K562 (cell line): Measurements from ENCODE around the gene PRDM11. TPM values are rescaled to one million over a fixed set of nuclear protein-coding genes. Genes with fewer than 3 reads are reported as not detected.

Experiments
- ARID1B ChIP-seq: fragments of 450-650 bp; IDR thresholded peaks from 2 replicates; pipeline ENCODE4 v1.6.1; 2016; ENCODE audit warnings: antibody characterized with exemption, mild to moderate bottlenecking, inconsistent platforms
- CGGBP1 ChIP-seq: fragments of 250-450 bp; sonication (Bioruptor Pico); IDR thresholded peaks from 2 replicates; pipeline ENCODE4 v1.9.0; 2021; ENCODE audit warnings: mild to moderate bottlenecking
- CHD1 ChIP-seq: fragments of 200-600 bp; sonication (generic); IDR thresholded peaks from one replicate; pipeline ENCODE4 v1.6.1; 2012; ENCODE audit warnings: mild to moderate bottlenecking, moderate library complexity, low read length, inconsistent platforms
- CREM ChIP-seq: IDR thresholded peaks from 2 replicates; pipeline ENCODE4 v1.6.1; 2014; ENCODE audit warnings: antibody characterized with exemption, low read depth
- ETS2 ChIP-seq: IDR thresholded peaks from 2 replicates; pipeline ENCODE4 v1.6.1; 2016; ENCODE audit warnings: borderline replicate concordance, missing genetic modification characterization, mild to moderate bottlenecking, moderate library complexity, missing compliant biosample characterization; ENCODE audit not compliant: poor library complexity, severe bottlenecking
- GMEB1 ChIP-seq: fragments of 250-450 bp; sonication (Bioruptor Pico); IDR thresholded peaks from 2 replicates; pipeline ENCODE4 v1.4.0; 2020; ENCODE audit warnings: mild to moderate bottlenecking
- HMG20B ChIP-seq: fragments of 250-450 bp; sonication (Bioruptor Pico); IDR thresholded peaks from 2 replicates; pipeline ENCODE4 v1.5.0; 2021; ENCODE audit warnings: mild to moderate bottlenecking
- KLF16 ChIP-seq: IDR thresholded peaks from 2 replicates; pipeline ENCODE4 v1.6.1; 2016; ENCODE audit warnings: antibody characterized with exemption
- RBM34 ChIP-seq: fragments of 200-400 bp; formaldehyde crosslinking; IDR thresholded peaks from 2 replicates; pipeline ENCODE4 v1.6.1; 2018; ENCODE audit warnings: low read length, borderline replicate concordance; ENCODE audit not compliant: insufficient read depth
- SIX5 ChIP-seq, 2 experiments: IDR thresholded peaks; 2 replicates each; pipeline ENCODE4 v1.6.1; 2011; ENCODE audit warnings: low read length in 2 of 2, borderline replicate concordance in 1 of 2, low read depth in 1 of 2, mild to moderate bottlenecking in 1 of 2, moderate library complexity in 1 of 2; ENCODE audit not compliant: insufficient read depth in 1 of 2
- SMAD4 ChIP-seq: fragments of 250-450 bp; sonication (Bioruptor Pico); conservative IDR thresholded peaks from 2 replicates; pipeline ENCODE4 v1.8.0; 2021; ENCODE audit warnings: inconsistent platforms, mild to moderate bottlenecking, moderate library complexity
- XRCC3 ChIP-seq: fragments of 450-650 bp; IDR thresholded peaks from 2 replicates; pipeline ENCODE4 v1.6.1; 2017; ENCODE audit warnings: mild to moderate bottlenecking, moderate library complexity
- ZBTB49 ChIP-seq: sonication (generic); formaldehyde crosslinking; IDR thresholded peaks from 2 replicates; pipeline ENCODE4 v1.8.0; 2022; ENCODE audit warnings: missing genetic modification reagents, mild to moderate bottlenecking, borderline replicate concordance
- ZNF318 ChIP-seq, 2 experiments: fragments of 450-650 bp; IDR thresholded peaks; 2 replicates each; pipeline ENCODE4 v1.6.1; 2016; ENCODE audit warnings: mild to moderate bottlenecking in 2 of 2, borderline replicate concordance in 1 of 2, low read depth in 1 of 2, moderate library complexity in 1 of 2
- ZNF707 ChIP-seq: fragments of 250-450 bp; sonication (Bioruptor Pico); conservative IDR thresholded peaks from 2 replicates; pipeline ENCODE4 v1.8.0; 2022; ENCODE audit warnings: inconsistent platforms, mild to moderate bottlenecking, moderate library complexity
- ZNF717 ChIP-seq: fragments of 250-450 bp; sonication (Bioruptor Pico); IDR thresholded peaks from 2 replicates; pipeline ENCODE4 v1.5.0; 2021
- polyA plus RNA-seq, 8 experiments: library from polyadenylated mRNA; depleted of rRNA in 4 of 8; stranded (reverse) in 5 of 8; unstranded in 3 of 8; fragments of >200 nt; fragmentation: Nextera tagmentation in 2 of 8; fragmentation: Illumina TruSeq in 1 of 8; extraction: Ambion mirVana in 2 of 8; extraction: Trizol in 1 of 8; gene quantifications; 2 replicates each; pipeline versions ENCODE4 v1.2.1 to v1.2.3, GENCODE V29; 2011 to 2014; ENCODE audit warnings: inconsistent platforms in 1 of 8, missing spikeins in 1 of 8
- total RNA-seq, 7 experiments: library from RNA; depleted of rRNA in 6 of 7; stranded (reverse); fragments of >200 nt in 6 of 7; fragmentation: Illumina TruSeq in 2 of 7; extraction: Trizol in 2 of 7; gene quantifications; 2 replicates each; pipeline versions ENCODE4 v1.2.1 to v1.2.3, GENCODE V29; 2011 to 2021; ENCODE audit warnings: low replicate concordance in 1 of 7

The PRDM11 gene
- total and polyA plus RNA-seq, 9 of the 15 experiments (the other 6 are each of a cell fraction or from before 2014, with no cell fraction given) = 0.01 to 1.1 (median 0.29) TPM

- TF ChIP-seq ZNF717 (no peak), GMEB1 (CRISPR knock-in tag) (no peak), ZNF707 (CRISPR knock-in tag) (no peak), CGGBP1 (no peak), ETS2 (tag) (no peak), KLF16 (peak; percentile 94), SIX5 (IDR thresholded peaks at IDR 0.05; ENCODE audit: borderline replicate concordance in 1 of 2, insufficient read depth in 1 of 2, low read depth in 1 of 2, low read length in 2 of 2) (no peak), HMG20B (CRISPR knock-in tag) (no peak), ZNF318 (IDR thresholded peaks at IDR 0.05; ENCODE audit: borderline replicate concordance in 1 of 2, low read depth in 1 of 2) (peak in 1 of 2 experiments; percentile 79; a peak in 2 of 4 replicates), RBM34 (no peak), ZBTB49 (no peak), XRCC3 (no peak), CREM (peak; percentile 75), ARID1B (peak; percentile 99), CHD1 (no peak), SMAD4 (peak; percentile 71; the same call in 1 of the 2 replicates)
Measured at GRCh38 chr11:45185228-45185729, 38.8 kb downstream of the PRDM11 start (continued).
